GM19452 (cell line): ENCODE measurements around the gene PRB2.
"Not testable (repeated sequence)": the region's sequence is repeated elsewhere in the genome, so short reads cannot be mapped to it uniquely, and the experiment has no call there.

ENCODE experiments used
- ATAC-seq: cut with Tn5 transposase; IDR thresholded peaks from one replicate; pipeline ENCODE4 v1.9.1; 2021; ENCODE audit not compliant: unreplicated experiment

Gene PRB2

DNA sequence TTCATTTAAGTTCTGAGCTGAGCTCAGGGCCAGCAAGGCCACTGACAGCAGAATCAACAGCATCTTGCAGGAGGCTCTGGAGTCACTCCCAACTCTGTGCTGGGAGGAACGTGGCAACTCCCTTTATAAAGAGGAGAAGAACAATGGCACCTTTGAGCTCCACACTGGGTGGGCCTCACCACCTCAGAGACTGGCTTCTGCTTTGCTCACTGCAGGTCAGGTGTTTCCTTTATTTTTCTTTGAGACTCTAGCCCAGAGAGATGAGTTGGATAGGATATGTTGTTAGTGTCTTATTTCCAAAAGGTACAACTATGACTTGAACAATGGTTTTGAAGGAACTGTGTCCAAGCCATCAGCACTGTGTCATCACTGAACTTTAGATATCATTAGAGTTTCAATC, at the start of gene PRB2:
PRB2 (minus strand) TSS at position 101 of the 400 bp plus-strand sequence; CDS start at position 63, 38 bp downstream.
- ATAC-seq: not testable (repeated sequence)

DNA sequence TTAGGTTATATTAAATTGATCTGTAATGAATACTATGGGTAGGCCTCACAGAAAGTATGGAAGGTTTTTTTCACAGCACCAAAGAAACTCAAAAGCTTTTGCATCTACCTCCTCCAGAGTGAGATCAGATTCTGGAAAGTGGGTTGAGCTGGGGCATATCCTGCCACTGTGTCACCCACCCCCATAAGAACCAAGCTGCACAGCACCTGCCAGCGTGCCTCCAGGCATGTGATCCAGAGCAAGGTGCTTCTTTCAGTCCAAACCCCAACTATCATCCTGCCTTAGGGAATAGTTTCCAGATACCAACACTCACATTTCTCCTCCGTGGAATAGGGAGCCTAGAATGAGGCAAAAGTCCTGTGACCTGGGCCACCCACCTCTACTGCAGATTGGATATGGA, 42.6 kb upstream of the PRB2 start:
- ATAC-seq: no peak

DNA sequence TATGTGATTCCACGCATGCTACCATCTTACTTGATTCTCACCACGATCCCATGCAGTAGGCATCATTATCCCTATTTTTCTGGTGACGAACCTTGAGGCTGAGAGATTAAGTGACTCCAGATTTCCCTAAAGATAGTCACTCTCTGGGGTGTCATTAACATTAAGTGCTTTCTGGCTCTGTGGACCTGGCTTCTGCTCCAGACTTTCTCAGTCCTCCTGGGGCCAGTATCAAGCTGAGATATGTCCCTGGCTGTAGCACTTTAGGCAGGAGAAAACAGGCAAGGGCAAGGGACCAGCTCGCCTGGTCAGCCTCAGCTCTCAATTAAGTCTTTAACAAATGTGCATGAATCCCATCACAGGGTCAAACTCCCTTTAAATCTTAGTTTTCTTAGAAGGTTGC, 38.3 kb upstream of the PRB2 start:
- no peak for ATAC-seq

DNA sequence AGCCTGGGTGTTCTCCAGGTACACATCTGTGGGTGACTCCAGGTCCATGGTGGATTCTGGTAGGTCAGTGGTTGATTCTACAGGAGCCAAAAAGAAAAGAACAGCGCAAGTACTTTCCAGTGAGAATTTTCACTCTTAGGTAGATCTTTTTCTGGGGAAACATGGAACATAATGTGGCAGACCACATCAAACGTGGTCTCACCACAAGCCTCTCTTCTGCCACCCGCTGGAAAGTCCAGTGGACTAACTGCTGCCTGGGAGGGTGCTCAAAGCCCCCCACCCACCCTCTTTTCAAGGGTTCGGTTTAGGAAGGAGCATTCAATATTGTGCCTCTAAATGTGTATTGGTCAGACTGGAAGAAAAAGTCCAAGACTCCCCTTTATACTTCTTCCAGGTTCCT, 36.1 kb upstream of the PRB2 start:
- no peak for ATAC-seq

DNA sequence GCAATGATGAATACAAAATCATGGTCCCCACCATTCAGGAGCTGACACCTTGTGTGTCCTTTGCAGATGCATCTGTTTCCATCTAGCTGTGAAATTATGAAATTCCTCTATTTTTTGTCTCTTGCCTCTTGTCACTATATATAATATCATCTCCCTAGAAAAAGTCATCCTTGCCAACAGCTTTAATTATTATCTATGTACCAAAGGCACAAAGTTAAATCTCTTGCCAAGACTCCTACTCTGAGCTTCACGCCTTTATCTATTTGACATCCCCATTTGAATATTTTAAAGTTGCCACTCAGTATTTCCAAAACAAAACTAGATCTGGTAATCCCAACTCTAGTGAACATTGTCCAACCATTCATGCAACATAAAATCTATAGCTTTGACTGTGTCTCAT, 32.0 kb upstream of the PRB2 start:
- no peak for ATAC-seq

DNA sequence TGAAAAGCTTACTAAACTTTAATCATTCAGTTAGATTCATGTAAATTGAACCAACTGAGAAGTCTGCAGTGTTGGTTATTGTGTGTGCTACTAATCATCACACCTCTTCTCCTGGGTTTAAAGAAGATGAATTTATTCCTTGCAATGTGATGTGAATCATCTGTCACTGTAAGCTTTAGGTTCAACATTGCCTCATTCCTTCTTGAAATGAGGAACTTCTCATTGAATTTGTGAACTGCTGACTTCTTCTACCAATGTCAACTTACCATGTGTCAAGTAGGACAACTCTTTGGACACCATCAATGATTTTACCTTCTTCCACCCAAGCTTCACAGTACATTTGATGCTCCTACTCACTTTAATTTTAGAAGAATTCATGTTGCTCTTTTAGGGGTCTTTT, 17.4 kb upstream of the PRB2 start:
- no peak for ATAC-seq

DNA sequence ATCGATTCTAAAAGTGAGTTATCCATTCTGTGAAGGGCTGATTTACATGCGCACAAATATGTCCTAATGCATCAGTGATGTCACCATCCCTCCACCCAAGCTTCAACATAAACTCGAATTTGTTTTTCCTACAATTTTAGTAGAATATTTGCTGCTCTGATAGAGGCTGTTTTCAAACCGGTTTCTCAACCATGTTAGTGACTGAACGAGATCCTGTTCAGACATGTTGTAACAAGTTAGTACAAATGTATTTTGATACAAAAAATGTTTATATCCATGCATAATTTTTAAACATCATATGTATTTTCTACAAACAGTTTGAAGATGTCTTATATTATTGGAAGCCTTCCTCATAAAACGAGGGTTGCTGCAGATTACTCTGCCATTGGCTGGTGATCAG, 12.7 kb upstream of the PRB2 start:
- ATAC-seq: no peak

DNA sequence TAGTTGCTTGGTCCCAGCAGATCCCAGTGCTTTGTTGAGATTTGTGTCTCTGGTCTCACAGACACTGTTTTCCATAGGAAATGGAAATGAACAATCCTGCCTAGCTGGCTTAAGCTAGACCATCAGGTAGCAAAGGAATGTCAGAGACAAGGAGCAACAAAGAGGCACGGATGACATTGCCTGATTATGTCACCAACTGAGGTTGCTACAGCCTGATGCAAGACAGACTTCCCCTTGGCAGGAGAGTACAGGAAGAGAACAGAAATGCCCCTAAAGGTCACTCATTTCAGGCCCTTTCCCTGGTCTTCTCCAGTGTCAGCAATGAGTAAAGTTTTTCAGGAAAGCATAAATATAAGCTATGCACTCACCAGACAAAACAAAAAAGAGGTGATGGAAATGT, 2.0 kb upstream of the PRB2 start:
- ATAC-seq: no peak

DNA sequence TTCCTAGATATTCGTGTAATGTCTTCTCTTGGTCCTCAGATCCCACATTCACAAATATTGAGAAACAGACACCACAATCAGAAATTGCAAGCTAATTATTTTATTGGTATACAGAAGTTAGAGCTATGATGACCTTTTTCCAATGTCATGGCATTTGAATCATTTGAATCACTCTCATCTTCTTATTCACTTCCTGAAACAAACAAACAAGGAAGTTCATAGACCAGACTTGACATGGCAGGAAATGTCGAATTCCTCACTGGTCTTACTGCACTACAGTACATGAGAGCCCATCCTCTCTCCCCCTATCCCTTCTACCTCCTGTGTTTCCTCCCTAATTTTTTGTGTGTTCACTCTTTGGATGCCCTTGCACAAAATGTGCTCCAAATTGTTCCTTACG, 3.9 kb downstream of the PRB2 start:
- not testable (repeated sequence) for ATAC-seq

DNA sequence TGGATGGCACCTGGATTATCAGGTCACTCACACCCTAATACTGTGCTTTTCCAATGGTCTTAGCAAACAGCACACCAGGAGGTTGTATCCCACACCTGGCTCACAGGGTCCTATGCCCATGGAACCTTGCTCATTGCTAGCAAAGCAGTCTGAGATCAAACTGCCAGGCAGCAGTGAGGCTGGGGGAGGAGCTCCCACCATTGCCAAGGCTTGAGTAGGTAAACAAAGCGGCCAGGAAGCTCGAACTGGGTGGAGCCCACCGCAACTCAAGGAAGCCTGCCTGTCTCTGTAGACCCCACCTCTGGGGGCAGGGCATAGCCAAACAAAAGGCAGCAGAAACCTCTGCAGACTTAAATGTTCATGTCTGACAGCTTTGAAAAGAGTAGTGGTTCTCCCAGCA, 17.9 kb downstream of the PRB2 start:
- not testable (repeated sequence) for ATAC-seq

DNA sequence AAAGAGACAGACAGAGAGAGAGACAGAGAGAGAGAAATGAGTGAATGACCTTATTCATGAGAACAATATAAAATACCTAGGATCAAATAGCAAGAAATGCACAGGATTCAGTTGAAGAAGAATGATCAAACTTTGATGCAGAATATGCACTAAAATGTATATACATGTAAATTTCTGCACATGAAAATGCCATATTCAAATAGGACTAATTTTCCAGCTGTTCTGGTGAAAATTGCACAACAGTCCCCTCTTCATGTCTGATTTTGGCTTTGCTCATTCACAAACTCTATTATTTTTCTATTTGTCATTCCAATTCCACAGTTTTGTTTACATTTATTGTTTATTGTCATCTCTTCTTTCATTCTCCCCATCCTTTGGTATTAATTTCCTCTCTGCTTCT, 34.2 kb downstream of the PRB2 start:
- no peak for ATAC-seq

DNA sequence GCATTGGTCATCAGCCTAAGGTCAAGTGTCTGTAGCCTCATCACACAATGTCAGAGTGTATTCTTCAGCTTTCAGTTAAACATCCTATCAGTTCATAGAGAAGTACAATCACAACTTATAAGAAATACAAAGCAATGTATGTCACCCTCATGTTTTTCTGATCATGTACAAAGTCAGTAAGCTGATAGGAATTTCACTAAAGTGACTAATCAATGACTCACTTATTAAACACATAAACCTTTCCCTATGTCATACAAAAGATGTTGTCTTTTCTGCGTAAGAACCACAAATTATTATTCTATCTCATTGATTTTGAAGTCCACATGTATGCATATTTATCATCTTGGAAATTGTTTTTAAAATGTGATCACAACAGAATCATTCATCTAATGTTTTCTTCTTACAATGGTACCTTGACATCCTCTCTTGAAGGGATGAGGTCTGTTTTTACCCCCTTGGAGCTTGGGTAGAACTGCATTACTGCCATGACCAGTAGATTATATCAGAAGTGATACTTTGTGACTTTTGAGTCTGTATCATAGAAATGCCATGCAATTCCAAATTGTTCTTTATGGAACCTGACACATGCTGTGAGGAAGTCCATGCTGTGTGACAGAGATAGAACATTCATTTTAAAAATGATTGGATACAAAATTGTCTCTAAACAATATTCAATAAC, 35.0 kb downstream of the PRB2 start:
- ATAC-seq: not testable (repeated sequence)

DNA sequence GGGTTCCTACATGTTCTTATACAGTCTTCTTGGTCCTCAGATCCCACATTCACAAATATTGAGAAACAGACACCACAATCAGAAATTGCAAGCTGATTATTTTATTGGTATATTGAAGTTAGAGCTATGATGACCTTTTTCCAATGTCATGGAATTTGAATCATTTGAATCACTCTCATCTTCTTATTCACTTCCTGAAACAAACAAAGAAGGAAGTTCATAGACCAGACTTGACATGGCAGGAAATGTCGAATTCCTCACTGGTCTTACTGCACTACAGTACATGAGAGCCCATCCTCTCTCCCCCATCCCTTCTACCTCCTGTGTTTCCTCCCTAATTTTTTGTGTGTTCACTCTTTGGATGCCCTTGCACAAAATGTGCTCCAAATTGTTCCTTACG, 43.6 kb downstream of the PRB2 start:
- ATAC-seq: not testable (repeated sequence)

DNA sequence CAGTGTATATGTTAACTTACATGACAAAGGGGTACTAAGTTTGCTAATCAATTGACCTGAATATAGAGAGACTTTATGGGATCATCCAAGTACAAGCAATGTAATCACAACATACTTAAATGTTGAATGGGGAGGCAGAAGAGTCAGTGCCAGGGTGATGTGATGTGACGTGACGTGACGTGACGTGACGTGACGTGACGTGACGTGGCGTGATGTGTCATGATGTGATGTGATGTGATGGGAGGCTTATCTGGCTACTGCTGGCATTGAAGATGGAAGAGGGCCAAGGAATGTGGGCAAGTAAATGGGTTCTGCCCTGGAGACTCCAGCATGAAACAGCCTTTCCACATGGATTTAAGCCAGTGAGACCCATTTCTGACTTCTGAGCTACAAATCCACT, 46.9 kb downstream of the PRB2 start:
- ATAC-seq: no peak

DNA sequence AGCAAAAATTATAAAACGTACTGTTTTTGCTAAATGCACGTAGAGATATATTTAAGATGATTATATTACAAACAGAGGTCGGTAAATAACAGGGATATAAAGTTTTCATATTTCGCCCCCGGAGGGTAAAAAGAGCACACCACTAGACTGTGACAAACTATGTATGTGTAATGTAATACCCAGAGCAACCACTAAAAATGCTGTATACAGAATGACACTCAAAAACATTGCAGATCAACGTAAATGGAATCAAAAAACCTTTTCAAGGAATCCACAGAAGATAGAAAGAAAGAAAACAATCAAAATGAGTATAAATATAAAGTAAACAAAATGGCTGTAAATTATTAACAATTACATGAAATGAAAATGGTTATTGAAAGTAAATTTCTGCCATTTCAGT, 47.6 kb downstream of the PRB2 start:
- no peak for ATAC-seq

DNA sequence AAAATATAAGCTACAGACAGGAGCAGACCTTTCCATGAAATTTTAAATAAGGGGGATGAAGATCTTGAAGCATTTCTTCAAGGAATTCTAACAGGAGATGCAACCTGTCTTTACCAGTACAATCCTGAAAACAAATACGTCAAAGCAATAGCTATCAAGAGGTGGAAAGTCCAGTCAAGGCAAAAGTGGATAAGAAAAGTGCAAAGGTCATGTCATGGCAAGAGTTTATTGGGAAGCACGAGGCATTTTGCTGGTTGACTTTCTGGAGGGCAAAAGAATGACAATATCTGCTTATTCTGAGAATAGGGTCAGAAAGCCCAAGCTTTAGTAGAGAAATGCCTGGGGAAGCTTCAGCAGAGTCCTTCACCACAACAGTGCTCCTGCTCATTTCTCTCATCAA, 50.9 kb downstream of the PRB2 start:
- ATAC-seq: no peak
